ENCODE data around the gene DCP1A. TPM values are rescaled to one million over a fixed set of nuclear protein-coding genes. Genes with fewer than 3 reads are reported as not detected.

Gene DCP1A
- total and polyA plus RNA-seq, 9 of the 15 experiments (the other 6 are each of a cell fraction or from before 2014, with no cell fraction given): 6.6 to 33.7 (median 13.3) TPM

- TF ChIP-seq AFF1 (IDR thresholded peaks at IDR 0.05; ENCODE audit: low read depth in 1 of 2, partially characterized antibody in 2 of 2): no peak
- no peak for TF ChIP-seq BRF2 (IDR thresholded peaks at IDR 0.05; ENCODE audit: borderline replicate concordance, insufficient read depth, insufficient read length)
- TF ChIP-seq DDX20 (tag; IDR thresholded peaks at IDR 0.05; ENCODE audit: low read depth): no peak
- TF ChIP-seq RCOR1 (IDR thresholded peaks at IDR 0.05; ENCODE audit: borderline replicate concordance in 1 of 2, low read depth in 2 of 2, low read length in 2 of 2): peak in 1 of 2 experiments; percentile 81; a peak in 3 of 4 replicates
- no peak for TF ChIP-seq ZFP36 (IDR thresholded peaks at IDR 0.05; ENCODE audit: low read depth, low read length, partially characterized antibody)
- no peak for TF ChIP-seq RERE (CRISPR knock-in tag; IDR thresholded peaks at IDR 0.05; ENCODE audit: borderline replicate concordance)
- TF ChIP-seq RB1 (IDR thresholded peaks at IDR 0.05; ENCODE audit: low read depth): peak; percentile 99
- TF ChIP-seq ZNF280B (CRISPR knock-in tag; IDR thresholded peaks at IDR 0.05): no peak
- TF ChIP-seq SREBF1 (IDR thresholded peaks at IDR 0.05; ENCODE audit: borderline replicate concordance, low read depth, low read length): no peak
- no peak for TF ChIP-seq ZBTB49 (CRISPR knock-in tag; IDR thresholded peaks at IDR 0.05; ENCODE audit: borderline replicate concordance)
Measured at GRCh38 chr3:53347261-53348064, at the start of gene DCP1A (continued).

Measured in K562 (cell line).